ENCODE measurements around the gene HCLS1. TPM values are rescaled to one million over a fixed set of nuclear protein-coding genes. Genes with fewer than 3 reads are reported as not detected.
"Not testable (repeated sequence)": the region's sequence is repeated elsewhere in the genome, so short reads cannot be mapped to it uniquely, and the experiment has no call there.

HCLS1 gene
- 100 to 1,000 TPM; 200 to 235 TPM for total RNA-seq

DNA sequence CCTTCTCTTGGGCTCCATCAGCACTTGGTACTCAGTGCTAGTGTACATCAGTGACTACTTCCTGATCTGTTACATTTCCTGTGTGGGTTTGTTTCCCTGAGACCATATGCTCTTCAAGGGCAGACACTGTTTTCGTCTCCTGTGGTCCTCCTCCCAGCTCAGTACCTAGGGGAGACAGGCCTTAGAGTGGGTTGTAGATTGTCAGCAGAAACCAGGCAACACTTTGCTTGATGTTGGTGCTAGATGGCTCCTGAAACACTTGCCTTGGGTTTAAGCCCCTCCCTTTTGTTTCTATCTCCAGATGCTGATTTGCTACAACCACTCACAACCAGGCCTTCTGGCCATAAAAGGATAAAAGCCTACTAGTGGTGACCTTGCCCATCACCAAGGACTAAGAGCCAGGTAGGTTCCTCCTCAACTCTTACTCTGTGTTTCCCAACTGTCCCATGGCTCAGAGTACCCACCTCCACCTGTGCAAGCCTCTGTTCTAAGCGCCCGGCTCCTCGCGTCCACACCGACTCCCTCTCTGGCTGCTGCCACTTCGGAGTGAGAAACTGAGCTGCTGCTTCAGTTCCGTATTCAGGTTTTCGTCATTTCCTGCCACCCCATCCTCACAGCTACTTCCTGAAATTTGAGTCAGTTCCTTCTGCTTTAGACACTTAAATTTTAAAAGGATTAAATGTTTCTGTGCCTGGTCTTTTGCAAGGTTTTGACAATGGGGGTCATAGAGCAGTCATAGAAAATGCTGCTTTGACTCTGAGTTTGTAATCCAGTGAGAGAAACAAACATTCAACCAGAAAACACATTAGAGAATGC is at the start of gene HCLS1:
Gene HCLS1, minus strand, starts transcription at position 548 of the 816 bp plus-strand sequence. CDS start 2,556 bp downstream, outside the sequence.
- ATAC-seq (peak; percentile 88), DNase-seq (peak; percentile 83)
- POLR2A ChIA-PET: interaction anchor here (0.5 kb wide), 1 partner anchor 950 kb away, joined by 3 read pairs; no protein-coding TSS in a partner anchor
- Mint-ChIP-seq H3K4me1 (peaks cover 50% of the 10 kb centered on the region), H3K9me3 (ENCODE audit: low read depth) (peaks cover 4% of the 10 kb centered on the region), H3K4me3 (peak within 1 kb of the TSS; percentile 95), H3K36me3 (ENCODE audit: low read depth) (peaks cover 44% of the 10 kb centered on the region), H3K27me3 (no peaks in the 10 kb centered on the region), H3K27ac (peak within 1 kb of the TSS; percentile 97)
- intact Hi-C loops (cut with DNase I, micrococcal nuclease): loop anchor here (1.0 to 10.0 kb wide), 7 partner anchors 20 to 857 kb away; partner anchors contain the start of genes EAF2 (in 2 of the 2), GOLGB1 (in 2 of the 2), IQCB1 (in 2 of the 2) and MIX23 (in 1 of the 2)
- CTCF ChIA-PET: interaction anchor here (0.6 to 1.5 kb wide), 9 partner anchors 9 to 175 kb away, joined by 3 to 5 read pairs (median 3); partner anchors contain the start of gene EAF2

- ChIA-PET POLR2A (no interaction called here), CTCF (no interaction called here)
- Mint-ChIP-seq H3K27me3 (no peaks in the 10 kb centered on the region), H3K4me1 (peaks cover 2% of the 10 kb centered on the region), H3K27ac (no peak overlapping the region), H3K36me3 (ENCODE audit: low read depth) (peaks cover 37% of the 10 kb centered on the region), H3K4me3 (no peak overlapping the region), H3K9me3 (ENCODE audit: low read depth) (no peaks in the 10 kb centered on the region)
- intact Hi-C loops (cut with DNase I, micrococcal nuclease): no loop called here
- no peak for ATAC-seq
- no peak for DNase-seq
Measured at GRCh38 chr3:121710347-121710746, 49.6 kb upstream of the HCLS1 start.

DNA sequence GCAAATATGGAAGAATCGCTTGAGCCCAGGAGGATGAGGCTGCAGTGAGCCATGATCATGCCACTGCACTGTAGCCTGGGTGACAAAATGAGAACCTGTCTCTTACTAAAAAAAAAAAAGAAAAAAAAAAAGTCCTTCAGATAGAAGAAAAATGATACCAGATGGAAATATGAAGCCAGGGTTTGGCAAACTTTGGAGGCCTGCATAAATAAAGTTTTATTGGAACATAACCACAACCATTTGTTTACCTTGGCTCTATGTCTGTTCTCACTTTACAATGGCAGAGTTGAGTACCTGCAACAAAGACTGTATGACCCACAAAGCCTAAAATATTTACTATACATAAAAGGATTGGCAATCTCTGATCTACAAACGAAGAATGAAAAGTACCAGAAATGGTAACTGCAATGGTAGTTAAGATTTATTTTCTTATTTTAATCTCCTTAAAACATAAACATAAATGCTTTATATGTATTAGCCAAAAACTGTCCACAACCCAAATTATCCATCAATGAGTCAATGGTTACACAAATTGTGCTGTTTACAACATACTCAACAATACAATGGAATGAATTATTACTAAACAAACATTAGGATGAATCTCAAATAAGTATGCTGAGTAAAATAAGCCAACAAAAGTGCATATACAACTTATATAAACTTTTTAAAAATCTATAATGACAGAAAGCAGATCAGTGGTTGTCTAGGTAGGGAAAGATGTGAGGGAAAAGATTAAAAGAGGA is 47.0 kb upstream of the HCLS1 start:
- DNase-seq (no peak), ATAC-seq (no peak)
- H3K36me3 Mint-ChIP-seq (ENCODE audit: low read depth): peaks cover 37% of the 10 kb centered on the region
- no peaks in the 10 kb centered on the region for H3K27me3 Mint-ChIP-seq
- H3K4me3 Mint-ChIP-seq: no peak overlapping the region
- no peak overlapping the region for H3K27ac Mint-ChIP-seq
- ChIA-PET POLR2A (no interaction called here), CTCF (no interaction called here)
- H3K4me1 Mint-ChIP-seq: peaks cover 2% of the 10 kb centered on the region
- H3K9me3 Mint-ChIP-seq (ENCODE audit: low read depth): no peaks in the 10 kb centered on the region
- intact Hi-C loops (cut with DNase I, micrococcal nuclease): no loop called here

DNA sequence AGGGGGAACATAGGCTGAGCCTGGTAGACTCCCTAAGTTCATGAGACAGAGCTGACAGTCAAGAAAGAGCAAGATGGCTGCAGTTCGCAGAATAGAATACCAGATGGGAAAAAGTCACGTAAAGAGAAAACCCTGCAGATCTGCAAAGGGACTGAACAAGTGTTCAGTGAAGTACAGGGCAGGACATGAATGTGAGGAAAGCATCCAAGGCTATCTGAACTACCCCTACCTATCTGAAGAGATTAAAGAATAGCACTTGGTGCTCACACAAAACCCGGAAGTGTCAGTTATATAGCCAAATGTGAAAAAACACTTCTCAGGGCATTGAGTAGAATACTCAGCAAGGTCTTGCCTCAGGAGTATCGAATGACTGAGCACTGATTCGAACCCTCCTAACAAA is 44.8 kb upstream of the HCLS1 start:
- Mint-ChIP-seq H3K27me3 (no peaks in the 10 kb centered on the region), H3K9me3 (ENCODE audit: low read depth) (no peaks in the 10 kb centered on the region), H3K4me1 (peaks cover 2% of the 10 kb centered on the region), H3K27ac (no peak overlapping the region), H3K36me3 (ENCODE audit: low read depth) (peaks cover 32% of the 10 kb centered on the region), H3K4me3 (no peak overlapping the region)
- CTCF ChIA-PET: interaction anchor here (0.6 to 0.7 kb wide), 3 partner anchors 9 to 206 kb away, joined by 3 to 6 read pairs (median 3); no protein-coding TSS in a partner anchor
- ATAC-seq (no peak), DNase-seq (no peak)
- POLR2A ChIA-PET: no interaction called here
- intact Hi-C loops (cut with DNase I, micrococcal nuclease): no loop called here

- H3K9me3 Mint-ChIP-seq (ENCODE audit: low read depth): no peaks in the 10 kb centered on the region
- ChIA-PET CTCF (interaction anchor here (0.6 to 1.4 kb wide), 3 partner anchors 13 to 1696 kb away, joined by 3 read pairs; no protein-coding TSS in a partner anchor), POLR2A (no interaction called here)
- no peaks in the 10 kb centered on the region for H3K4me1 Mint-ChIP-seq
- no peaks in the 10 kb centered on the region for H3K27me3 Mint-ChIP-seq
- ATAC-seq (no peak), DNase-seq (no peak)
- peaks cover 27% of the 10 kb centered on the region for H3K36me3 Mint-ChIP-seq (ENCODE audit: low read depth)
- H3K27ac Mint-ChIP-seq: no peak overlapping the region
- intact Hi-C loops (cut with DNase I, micrococcal nuclease): no loop called here
- no peak overlapping the region for H3K4me3 Mint-ChIP-seq
Measured at GRCh38 chr3:121703973-121704372, 43.3 kb upstream of the HCLS1 start.

DNA sequence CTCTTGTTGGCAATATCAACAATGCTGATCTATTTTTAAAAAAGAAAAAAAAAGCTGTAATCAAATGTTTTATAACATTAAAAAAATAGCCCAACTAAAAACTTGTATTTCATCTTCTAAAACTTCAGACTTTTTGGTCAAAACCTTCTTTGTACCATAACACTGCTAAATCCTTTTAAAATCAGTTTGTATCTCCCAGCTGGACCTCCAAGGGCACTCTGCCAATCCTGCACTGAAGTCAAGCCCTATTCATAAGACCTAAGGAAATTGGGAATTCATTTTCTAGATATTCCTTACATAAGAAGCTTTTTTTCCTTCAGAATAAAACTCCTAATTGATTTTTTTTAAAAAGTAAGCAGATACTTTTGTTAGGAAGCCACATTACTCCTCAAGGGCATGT is 38.2 kb upstream of the HCLS1 start:
- no peak overlapping the region for H3K4me3 Mint-ChIP-seq
- DNase-seq: no peak
- CTCF ChIA-PET: interaction anchor here (0.7 to 1.2 kb wide), 3 partner anchors 16 to 103 kb away, joined by 3 read pairs; partner anchors contain the start of gene HCLS1
- peaks cover 16% of the 10 kb centered on the region for H3K36me3 Mint-ChIP-seq (ENCODE audit: low read depth)
- POLR2A ChIA-PET: no interaction called here
- H3K9me3 Mint-ChIP-seq (ENCODE audit: low read depth): no peaks in the 10 kb centered on the region
- ATAC-seq: no peak
- intact Hi-C loops (cut with DNase I, micrococcal nuclease): no loop called here
- H3K27ac Mint-ChIP-seq: no peak overlapping the region
- H3K27me3 Mint-ChIP-seq: no peaks in the 10 kb centered on the region
- H3K4me1 Mint-ChIP-seq: no peaks in the 10 kb centered on the region

DNA sequence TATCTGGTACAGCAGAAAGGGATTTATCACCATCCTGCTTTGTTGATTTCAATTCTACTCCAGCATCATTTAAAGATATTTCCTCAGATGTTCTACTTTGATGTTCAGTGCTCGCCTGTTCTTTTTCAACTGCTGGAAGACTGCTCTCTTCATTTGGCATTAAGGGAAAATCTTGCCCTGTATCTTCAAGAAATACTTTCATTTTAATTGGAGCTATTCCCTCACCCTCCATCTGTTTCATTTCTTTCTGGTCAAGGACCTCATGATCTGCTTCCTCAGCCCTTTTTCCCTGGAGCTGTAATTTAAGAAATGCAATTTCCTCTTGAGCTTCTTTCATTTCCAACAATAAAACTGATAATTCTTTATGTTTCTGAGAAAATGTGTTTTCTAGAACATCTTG is 37.8 kb upstream of the HCLS1 start:
- Mint-ChIP-seq H3K4me3 (no peak overlapping the region), H3K27me3 (no peaks in the 10 kb centered on the region), H3K27ac (no peak overlapping the region), H3K9me3 (ENCODE audit: low read depth) (no peaks in the 10 kb centered on the region), H3K36me3 (ENCODE audit: low read depth) (peaks cover 13% of the 10 kb centered on the region), H3K4me1 (no peaks in the 10 kb centered on the region)
- ATAC-seq (no peak), DNase-seq (no peak)
- intact Hi-C loops (cut with DNase I, micrococcal nuclease): no loop called here
- POLR2A ChIA-PET: no interaction called here
- CTCF ChIA-PET: interaction anchor here (0.7 to 1.2 kb wide), 3 partner anchors 15 to 104 kb away, joined by 3 read pairs; no protein-coding TSS in a partner anchor

DNA sequence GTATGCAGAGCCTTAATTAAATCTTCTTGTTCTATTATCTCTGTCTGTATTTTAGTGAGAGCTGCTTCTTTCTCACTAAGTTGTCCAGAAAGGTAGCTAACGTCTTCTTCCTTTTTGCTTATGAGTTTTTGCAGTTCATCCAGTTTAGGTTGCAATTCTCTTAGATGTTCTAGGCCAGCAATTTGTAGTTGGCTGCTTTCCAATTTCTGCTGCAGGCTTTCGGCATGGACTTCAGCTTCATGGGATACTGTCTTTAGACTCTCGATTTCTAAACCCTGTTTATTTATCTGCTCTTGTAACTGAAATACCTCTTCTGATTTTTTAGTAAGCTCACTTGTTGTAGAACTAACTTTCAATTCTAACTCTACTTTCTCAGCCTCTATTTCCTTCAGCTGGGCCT is 35.5 kb upstream of the HCLS1 start:
- H3K27me3 Mint-ChIP-seq: no peaks in the 10 kb centered on the region
- peaks cover 5% of the 10 kb centered on the region for H3K4me1 Mint-ChIP-seq
- POLR2A ChIA-PET: no interaction called here

GRCh38 chr3:121692010-121692699 is 31.5 kb upstream of the HCLS1 start:
- CTCF ChIA-PET: interaction anchor here (0.6 to 2.2 kb wide), 4 partner anchors 10 to 116 kb away, joined by 3 to 7 read pairs (median 4); no protein-coding TSS in a partner anchor
- intact Hi-C loops (cut with DNase I, micrococcal nuclease): no loop called here
- Mint-ChIP-seq H3K27ac (no peak overlapping the region), H3K27me3 (no peaks in the 10 kb centered on the region), H3K9me3 (ENCODE audit: low read depth) (no peaks in the 10 kb centered on the region), H3K4me1 (peaks cover 11% of the 10 kb centered on the region), H3K4me3 (no peak overlapping the region), H3K36me3 (ENCODE audit: low read depth) (peaks cover 33% of the 10 kb centered on the region)
- POLR2A ChIA-PET: no interaction called here
- no peak for ATAC-seq
- no peak for DNase-seq

More for the DNA sequence above, 35.5 kb upstream of the HCLS1 start:
- H3K27ac Mint-ChIP-seq: no peak overlapping the region
- no peaks in the 10 kb centered on the region for H3K9me3 Mint-ChIP-seq (ENCODE audit: low read depth)
- no peak for ATAC-seq
- intact Hi-C loops (cut with DNase I, micrococcal nuclease): no loop called here
- no peak overlapping the region for H3K4me3 Mint-ChIP-seq
- peaks cover 25% of the 10 kb centered on the region for H3K36me3 Mint-ChIP-seq (ENCODE audit: low read depth)
- no peak for DNase-seq
- CTCF ChIA-PET: interaction anchor here (0.6 to 1.4 kb wide), 5 partner anchors 9 to 1907 kb away, joined by 3 to 4 read pairs (median 3); no protein-coding TSS in a partner anchor

DNA sequence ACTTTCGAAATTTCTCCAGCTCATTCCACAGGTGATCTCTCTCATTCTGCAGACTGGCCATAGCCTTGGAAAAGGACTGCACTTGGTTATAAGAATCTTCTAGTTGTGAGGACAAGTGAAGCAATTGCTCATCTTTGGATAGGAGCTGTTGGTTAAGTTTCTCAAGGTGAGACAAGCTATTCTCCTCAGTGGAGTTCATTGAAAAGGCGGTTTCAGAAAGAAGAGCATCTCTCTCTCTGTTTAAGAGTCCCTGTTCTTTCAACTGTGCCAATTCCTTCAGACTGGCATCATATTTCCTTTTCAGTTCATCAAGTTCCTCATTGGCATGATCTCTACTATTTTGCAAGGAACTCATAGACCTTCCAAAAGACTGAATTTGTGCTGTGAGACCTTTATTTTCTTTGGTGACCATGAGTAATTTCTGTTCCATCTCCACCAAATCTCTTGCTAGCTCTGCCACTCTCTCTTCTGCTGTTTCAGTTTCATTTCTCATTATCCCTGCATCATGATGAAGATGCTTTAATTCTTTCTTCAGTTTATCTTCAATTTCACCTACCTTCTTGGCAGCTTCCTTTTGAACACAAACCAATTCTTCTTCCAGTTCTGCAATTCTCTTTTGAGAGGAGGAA is 30.2 kb upstream of the HCLS1 start:
- ATAC-seq (peak; percentile 69), DNase-seq (no peak)
- ChIA-PET CTCF (interaction anchor here (0.6 to 2.2 kb wide), 5 partner anchors 9 to 492 kb away, joined by 3 to 7 read pairs (median 4); no protein-coding TSS in a partner anchor), POLR2A (no interaction called here)
- Mint-ChIP-seq H3K4me1 (peaks cover 11% of the 10 kb centered on the region), H3K9me3 (ENCODE audit: low read depth) (peaks cover 2% of the 10 kb centered on the region), H3K4me3 (no peak overlapping the region), H3K36me3 (ENCODE audit: low read depth) (peaks cover 40% of the 10 kb centered on the region), H3K27ac (peak overlapping the region; percentile 44), H3K27me3 (no peaks in the 10 kb centered on the region)
- intact Hi-C loops (cut with DNase I, micrococcal nuclease): no loop called here

DNA sequence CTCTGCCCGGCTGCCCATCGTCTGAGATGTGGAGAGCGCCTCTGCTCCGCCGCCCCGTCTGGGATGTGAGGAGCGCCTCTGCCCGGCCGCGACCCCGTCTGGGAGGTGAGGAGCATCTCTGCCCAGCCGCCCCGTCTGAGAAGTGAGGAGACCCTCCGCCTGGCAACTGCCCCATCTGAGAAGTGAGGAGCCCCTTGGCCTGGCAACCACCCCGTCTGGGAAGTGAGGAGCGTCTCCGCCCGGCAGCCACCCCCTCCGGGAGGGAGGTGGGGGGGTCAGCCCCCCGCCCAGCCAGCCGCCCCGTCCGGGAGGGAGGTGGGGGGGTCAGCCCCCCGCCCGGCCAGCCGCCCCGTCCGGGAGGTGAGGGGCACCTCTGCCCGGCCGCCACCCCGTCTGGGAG is 28.0 kb upstream of the HCLS1 start:
- H3K27ac Mint-ChIP-seq; H3K9me3 Mint-ChIP-seq (ENCODE audit: low read depth); DNase-seq; POLR2A ChIA-PET; H3K4me3 Mint-ChIP-seq; H3K27me3 Mint-ChIP-seq; CTCF ChIA-PET; ATAC-seq; intact Hi-C loops (cut with DNase I, micrococcal nuclease): not testable (repeated sequence)
- peaks cover 52% of the 10 kb centered on the region for H3K36me3 Mint-ChIP-seq (ENCODE audit: low read depth)
- peaks cover 11% of the 10 kb centered on the region for H3K4me1 Mint-ChIP-seq
